Endothelial cell of hepatic sinusoid (primary cell): ENCODE results near the gene WASL.

Experiments
- in situ Hi-C: cut with HindIII; loops from 2 replicates; pipeline ENCODE4 v1.10.0; 2017; ENCODE audit warnings: low sequenced_read_pairs

WASL gene

DNA sequence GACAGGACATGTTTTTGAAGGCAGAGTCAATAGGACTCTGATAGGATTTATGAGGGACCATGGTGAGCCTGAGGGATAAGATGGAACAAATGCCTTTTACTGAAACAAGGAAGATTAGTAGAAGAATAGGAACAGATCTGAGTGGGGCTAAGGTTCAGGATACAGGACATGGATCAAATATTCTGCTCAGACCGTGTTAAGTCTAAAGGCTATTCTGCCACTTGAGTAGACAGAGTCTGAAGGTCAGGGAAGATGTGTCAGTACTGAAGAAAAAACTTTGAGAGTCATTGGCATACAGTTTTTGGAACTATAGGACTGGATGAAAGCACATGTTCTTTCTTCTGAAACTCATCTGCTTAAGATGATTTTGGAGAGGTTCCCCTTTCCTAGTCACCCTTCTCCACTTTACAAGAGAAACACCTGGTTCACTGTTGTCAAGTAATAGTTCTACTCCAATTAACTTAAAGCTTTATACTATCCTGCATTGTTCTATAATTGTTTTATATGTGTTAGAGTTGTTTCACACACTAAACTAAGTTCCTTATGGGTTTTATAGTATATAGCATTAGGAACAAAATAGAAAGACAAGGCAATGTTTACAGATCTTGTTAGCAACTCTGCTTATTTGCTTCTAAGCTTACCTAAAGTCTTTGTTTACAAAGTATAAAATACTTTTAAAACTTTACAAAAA is 43.4 kb downstream of the WASL start:
- in situ Hi-C loops = no loop called here

DNA sequence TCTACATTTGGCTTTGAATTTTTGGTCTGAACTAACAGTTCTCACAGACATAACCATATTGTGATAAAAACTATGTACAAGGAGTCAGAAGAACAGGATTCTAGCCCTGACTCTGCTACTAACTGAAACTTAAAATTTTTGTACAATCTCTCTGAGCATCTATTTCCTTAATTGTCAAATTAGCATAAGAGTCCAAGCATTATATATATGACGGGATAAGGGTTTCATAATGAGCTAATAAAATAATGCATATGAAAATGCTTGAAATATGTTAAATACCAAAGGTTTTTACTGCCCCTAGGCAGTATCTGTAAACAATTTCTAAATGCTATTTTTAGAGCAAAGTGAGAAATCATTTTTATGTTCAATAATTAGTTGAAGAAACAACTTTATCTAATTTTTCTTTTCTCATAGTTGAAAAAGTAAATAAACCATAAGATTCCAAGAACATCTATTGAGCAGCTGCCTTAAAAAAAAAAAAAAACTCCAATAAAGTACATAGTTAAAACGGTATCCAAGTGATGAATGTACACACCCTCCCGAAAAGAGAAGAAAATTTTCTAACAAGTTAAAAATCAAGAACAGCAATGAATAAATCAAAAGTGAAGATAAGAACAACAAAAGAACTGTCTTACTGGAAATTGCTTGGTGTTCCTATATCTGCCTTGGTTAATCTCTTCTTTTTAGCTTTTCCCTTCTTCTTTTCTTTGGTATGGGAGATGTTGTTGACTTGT is 52.7 kb downstream of the WASL start:
- in situ Hi-C loops = loop anchor here (25.0 kb wide), 1 partner anchor 166 kb away; no protein-coding TSS in a partner anchor

DNA sequence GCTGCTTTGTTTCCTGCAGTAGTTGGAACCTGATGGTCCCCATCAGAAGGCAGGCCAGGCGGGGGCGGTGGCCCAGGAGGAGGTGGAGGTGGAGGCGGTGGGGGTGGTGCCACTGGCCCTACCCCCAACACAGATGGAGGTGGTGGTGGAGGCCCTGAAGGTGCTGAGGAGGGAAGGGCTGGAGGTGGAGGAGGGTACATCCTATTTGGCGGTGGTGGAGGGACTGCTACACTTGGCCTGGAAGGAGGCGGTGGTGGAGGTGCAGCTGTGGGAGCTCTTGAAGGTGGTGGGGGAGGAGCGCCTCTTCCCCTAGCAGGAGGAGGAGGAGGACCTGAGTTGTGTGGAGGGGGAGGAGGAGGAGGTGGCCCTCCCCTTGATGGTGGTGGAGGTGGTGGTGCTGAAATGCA is 56.3 kb downstream of the WASL start:
- in situ Hi-C loops = loop anchor here (25.0 kb wide), 1 partner anchor 170 kb away; no protein-coding TSS in a partner anchor

DNA sequence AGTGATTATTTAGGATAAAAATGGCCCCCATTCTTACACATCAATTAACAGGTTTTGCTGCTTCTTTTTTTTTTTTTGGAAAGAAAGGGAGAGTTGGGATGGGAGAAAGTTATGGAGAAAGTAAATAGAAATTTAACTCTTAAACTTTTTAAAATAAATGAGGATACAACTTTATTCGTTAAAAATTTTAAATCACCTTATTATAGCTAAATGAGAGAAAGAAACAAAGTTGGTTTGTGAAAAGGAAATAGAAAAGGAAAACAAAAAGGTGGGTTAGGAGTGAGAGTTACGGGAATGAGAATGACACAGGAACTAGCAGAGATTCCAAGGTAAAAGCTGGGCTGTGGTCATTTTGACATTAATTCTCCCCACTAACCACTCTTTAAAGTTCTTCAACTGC is 58.3 kb downstream of the WASL start:
- in situ Hi-C loops = loop anchor here (25.0 kb wide), 1 partner anchor 172 kb away; no protein-coding TSS in a partner anchor

DNA sequence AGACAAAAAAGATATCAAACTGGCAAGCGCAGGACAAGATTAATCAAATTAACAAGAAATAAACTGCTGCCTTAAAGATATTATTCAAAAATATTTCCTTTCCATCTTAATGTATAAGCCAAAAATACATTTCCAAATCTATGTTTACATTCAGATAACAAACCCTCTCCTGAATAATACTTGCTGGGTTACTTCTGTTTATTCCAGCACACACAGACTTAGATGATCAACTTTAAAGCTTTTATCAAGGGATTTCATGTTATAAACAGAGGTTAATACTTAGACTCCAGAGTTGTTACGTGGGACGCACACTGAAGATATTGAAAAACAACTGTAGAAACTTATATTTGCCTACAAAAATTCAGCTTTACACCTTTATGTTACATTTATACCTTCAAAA is 59.6 kb downstream of the WASL start:
- in situ Hi-C loops = loop anchor here (25.0 kb wide), 1 partner anchor 173 kb away; no protein-coding TSS in a partner anchor

DNA sequence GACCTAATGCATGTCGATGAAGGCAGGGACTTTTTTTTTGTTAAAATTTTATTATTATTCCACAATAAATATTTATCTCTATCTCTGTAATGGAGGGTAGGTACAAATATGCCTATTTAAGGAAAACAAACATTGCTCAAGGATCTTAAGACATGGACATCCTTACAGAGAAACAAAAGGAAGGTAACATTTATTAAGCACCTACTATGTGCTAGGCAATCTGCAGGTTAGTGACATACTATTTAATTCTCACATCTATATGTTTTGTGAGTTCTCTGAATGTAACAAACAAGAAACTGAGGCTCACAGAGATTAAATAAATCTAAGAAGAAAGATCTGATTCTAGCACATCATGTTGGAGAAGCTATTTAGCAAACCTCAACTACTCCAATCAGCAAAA is 61.1 kb downstream of the WASL start:
- in situ Hi-C loops = loop anchor here (25.0 kb wide), 1 partner anchor 175 kb away; no protein-coding TSS in a partner anchor

DNA sequence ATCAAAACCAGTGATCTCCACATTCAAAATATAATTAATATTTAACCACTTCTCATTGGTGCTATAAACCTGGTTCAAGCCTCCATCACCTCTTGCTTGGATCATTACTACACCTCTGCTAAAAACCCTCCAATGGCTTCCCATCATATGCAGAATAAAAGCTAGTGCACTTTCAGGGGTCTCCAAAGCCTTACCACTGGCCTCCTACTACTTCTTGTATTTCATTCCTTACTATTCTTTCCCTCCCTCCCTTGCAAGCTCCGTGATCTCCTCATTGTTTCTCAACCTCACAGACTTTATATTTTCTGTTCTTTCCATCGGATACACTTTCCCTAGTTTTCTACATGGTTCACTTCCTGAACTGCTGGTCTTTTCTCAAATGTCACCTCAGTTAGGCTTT is 61.6 kb downstream of the WASL start:
- in situ Hi-C loops = loop anchor here (25.0 kb wide), 1 partner anchor 175 kb away; no protein-coding TSS in a partner anchor

DNA sequence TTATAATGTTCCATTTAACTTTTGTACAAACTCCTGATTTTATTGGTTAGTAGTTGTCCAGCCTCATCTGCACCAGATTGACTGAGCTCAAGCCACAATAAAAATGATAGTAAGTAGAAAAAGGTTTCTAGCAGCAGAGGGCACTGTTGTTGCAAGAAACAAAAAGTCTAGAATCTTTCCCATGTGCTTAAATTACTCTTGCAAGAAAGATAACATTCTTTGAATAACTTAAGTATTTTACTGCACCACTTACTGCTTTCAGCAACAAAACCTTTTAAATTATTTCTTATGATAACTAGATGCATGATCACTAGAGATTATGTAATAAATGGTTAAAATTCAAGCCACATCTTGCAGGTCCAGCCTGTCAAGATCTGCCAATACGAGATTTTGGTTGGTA is 66.1 kb downstream of the WASL start:
- in situ Hi-C loops = loop anchor here (25.0 kb wide), 1 partner anchor 180 kb away; no protein-coding TSS in a partner anchor

DNA sequence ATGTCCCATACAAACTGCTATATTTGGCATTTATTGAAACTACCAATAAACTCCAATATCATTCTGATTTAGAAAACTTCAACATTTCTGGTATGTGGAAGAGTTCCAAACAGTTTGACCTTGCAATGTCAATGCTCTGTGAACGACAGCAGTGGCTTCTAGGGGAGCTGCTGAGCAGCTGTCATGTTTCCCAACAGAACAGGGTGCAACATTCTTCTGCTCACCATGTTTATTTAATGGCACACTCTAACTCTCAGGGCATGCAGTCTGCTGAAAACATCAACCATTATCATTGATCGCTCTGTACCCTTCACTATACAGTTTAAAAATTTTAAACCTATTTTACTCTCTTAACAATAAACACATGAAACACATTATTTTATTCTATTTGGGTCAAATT is 67.2 kb downstream of the WASL start:
- in situ Hi-C loops = loop anchor here (25.0 kb wide), 1 partner anchor 181 kb away; no protein-coding TSS in a partner anchor

DNA sequence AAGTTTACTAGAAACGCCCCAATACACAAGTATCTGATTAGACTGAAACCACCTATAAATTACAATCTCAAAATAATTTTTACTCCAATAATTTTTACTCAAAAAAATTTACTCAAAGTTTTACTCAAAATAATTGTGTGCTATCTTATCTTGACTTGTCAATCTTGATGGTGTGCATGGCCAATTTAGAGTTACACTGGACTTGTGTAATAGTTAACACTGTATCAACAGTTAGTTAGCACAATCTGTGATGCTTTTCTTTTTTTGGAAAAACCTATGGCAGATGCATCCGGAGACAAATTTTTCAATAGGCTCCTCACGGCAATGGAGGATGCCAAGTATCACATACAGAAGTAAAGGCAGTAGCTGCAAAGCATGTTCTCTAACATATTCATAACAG is 68.2 kb downstream of the WASL start:
- in situ Hi-C loops = loop anchor here (25.0 kb wide), 1 partner anchor 182 kb away; no protein-coding TSS in a partner anchor

DNA sequence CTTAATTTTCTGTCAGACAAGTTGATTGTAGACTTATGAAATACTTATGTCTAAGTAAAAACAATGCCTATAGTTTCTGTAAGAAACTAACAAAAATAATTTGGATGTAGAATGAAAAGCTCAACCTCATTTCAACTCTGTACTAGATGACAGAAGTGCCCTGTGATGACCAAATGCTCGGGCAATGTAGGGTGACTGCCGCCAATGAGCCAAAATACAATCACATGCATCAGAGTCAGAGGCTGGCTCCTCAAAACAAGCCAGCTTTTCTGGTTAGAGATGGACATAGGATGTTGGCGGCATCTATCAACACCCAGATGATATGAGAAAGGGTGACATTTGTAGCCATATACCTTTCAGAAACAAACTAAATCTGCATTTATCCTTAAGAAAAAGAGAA is 69.2 kb downstream of the WASL start:
- in situ Hi-C loops = loop anchor here (25.0 kb wide), 1 partner anchor 183 kb away; no protein-coding TSS in a partner anchor

DNA sequence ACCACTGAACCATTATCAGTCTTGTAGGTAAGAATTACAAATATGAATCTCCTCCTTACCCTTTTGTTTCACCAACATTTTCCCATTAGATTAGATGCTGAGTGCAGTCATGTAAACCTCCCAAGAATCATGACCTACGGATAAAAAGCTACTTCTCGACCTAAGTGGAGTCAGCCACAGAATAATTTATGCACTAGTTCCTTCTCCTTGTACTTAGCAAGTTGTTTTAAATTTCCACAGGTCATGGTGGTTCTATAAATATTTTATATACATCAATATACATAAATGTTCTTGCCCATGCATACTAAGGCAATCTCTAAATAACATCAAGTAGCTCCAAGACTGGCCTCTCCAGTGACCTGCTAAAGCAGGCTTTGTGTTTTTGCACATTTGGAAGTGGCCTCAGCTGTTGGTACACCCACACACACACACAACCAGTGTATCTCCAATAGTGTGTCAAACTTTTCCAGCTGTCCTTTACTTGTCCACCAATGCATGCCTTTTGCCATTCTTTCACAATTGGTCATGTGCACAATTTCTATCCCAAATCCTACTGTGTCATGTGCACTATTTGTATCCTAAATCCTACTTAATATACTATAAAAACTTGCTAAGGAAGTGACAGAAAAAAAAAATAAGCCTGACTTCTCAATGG is 71.6 kb downstream of the WASL start:
- in situ Hi-C loops = loop anchor here (25.0 kb wide), 1 partner anchor 185 kb away; no protein-coding TSS in a partner anchor

DNA sequence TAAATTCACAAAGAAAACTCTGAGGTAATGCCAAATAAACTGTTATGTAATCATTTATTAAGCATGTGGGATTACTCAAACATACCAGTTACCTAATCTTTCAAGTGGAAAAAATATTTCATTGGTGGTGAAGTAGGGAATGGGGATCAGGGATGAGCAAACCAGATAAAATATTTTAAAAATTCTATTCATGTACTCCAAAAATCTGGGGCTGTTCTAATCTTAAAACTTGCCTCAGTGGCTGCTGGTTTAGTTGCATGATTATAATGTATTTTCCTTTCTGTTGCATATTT is 73.7 kb downstream of the WASL start:
- in situ Hi-C loops = loop anchor here (25.0 kb wide), 1 partner anchor 187 kb away; no protein-coding TSS in a partner anchor

DNA sequence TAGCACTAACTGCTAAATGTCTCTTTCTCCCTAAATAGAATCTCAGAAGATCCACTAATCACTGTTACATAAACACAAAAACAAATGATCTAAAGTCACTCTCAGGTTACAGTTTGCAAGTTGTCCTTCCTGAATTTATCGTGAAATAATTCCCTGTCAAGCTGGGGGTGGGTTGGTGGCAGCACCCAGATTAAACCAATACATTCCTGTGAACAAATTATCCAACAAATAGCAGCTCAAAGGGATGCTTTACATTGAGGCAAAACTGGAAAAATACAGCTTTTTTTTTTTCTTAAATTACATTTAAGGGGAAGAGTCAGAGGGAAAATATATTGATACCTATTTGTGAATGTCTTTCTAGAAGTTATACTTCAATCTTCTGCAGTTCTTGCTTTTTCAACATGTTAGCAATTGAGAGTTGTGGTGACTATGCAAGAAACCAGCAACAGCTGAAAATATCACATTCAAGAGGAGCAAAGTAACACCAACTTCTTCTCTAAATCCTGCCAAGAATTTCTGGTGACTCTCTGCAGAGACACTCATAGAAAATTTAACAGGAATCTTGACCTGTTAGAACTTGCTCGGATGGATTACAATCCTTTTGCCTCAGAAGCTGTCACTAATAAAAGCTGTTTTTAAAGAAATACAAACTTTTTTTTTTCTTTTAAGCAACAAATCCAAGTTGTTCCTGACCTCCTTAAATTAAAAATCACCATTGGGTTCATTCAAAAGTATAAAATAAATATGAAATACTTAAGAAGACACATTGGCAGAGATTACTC is 74.2 kb downstream of the WASL start:
- in situ Hi-C loops = loop anchor here (25.0 kb wide), 1 partner anchor 188 kb away; no protein-coding TSS in a partner anchor

DNA sequence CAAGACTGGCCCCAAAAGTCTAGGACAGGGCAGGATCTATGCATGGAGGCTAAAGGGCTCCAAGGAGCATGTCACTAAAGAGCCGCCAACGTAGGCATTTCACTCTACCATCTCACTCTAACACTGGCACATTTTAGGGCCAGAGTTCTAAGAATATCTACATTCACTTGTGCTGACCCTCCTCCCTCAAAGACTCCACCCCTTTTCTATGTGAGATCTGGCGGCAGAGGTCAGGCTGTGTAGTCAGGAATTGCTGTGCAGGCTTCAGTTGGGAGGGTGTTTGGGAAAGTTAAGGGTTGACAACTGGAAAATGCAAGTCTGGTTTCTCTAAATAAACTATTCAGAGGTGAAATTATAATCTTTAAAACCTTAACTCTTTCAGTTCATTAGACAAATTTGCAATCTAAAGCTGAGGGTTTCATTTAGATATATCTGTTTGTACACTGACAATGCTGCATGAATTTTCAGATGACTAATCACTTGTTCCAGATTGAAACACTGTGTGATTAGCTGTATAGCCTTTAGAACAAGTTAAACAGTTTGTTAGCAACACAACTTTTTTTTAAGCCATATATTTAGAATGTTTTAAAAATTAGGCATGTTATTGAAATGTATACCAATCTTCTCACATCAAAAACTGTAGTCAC is 74.9 kb downstream of the WASL start:
- in situ Hi-C loops = no loop called here

DNA sequence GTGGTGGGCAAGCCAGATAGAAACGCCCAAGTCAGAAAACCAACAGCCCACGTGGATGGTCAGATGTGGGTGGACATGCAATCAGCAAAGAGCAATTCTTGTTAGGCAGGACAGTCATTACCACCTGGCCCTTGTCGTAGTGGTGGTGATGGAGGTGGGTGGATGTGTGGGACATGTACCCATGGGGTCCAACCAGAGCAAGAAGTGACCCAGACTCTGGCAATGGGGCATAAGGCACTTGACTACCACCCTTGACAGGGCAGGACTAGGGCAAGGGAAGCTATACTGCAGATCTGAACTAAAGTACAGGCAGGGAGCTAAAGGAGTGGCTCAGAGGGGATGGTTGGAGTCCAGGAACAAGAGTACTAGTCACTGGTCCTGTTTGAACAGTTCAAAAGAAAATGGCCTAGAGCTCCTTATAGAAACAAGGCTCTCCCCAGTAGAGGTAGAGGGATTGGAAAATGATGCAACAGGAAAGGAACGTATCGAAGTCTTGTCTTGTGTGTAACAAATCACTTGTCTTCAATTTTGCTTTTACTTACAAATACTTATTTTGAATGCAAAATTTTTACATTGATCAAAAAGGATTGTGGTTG is 75.6 kb downstream of the WASL start:
- in situ Hi-C loops = no loop called here

DNA sequence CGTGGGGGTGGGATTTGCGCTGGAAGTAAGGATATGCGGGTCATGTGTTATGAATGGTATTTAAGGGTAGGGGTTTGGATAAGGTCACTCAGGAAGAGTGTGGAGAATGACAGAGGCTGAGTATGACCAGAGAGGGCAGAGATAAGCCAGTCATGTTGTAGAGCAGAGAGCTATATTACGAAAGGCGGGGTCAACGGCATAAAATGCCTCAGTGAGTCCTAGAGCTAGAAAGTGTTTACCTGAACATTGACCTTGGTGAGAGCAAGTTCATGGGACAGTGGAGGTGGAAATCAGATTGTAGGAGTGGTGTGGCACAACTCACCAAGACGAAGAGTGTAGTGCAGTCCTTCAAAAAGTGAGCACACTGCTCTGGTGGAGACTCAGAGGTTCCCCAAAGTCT is 79.3 kb downstream of the WASL start:
- in situ Hi-C loops = no loop called here

DNA sequence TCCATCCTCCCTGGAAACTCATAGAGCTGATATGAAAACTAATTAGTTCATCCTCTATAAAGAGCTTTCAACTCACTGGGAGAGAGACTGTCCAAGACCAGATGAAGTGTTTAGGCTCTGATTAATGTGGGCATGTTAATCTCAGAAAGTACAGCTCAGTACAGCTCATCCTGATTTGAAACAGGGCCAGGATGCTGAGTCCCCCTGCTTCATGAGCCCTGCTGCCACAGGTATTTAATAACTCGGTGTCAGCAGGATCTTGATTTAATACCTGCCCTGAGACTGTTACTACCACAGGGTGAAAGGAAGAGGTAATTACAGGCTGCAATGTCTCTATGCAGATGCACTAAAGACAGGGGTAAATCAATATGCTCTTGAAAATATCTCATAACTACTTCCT is 82.3 kb downstream of the WASL start:
- in situ Hi-C loops = no loop called here

DNA sequence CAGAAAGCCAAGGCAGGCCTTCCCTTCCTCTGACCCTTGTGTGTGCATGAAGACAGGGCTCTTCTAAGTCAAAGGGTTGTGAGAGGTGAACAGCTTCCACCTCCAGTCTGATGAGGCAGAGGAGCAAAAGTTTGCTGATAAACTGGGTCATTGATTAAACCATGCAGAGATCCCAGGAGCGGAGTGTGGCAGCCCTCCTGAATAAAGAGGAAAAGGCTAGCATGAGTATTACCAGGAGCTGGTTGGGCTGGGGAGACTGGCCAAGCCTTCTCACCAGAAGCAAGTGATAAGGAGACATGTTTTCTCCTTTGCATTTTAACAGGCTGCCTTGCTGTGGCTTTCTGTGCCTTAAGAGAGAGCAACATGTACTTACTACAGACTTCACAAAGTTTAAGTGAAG is 82.9 kb downstream of the WASL start:
- in situ Hi-C loops = no loop called here

DNA sequence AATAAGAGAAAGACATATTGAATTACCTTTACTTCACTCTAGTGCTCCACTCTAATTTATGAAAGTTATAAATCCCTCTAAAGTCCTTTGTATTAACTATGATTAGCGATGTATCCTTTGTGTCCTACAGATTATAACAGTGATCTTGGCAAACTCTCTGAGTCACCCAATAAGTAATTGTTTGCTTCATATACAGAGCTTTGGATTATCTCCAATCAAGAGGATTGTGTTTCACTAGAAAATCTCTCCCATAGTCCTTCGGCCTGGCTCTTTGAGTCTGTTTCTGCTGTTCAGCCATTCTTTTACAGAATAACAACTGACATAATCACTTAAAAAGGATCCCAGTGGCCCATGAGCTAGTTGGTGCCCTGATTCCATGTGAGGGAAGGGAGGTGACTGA is 83.6 kb downstream of the WASL start:
- in situ Hi-C loops = no loop called here
